ENCODE results near the gene GPR152.
"Not testable (repeated sequence)": the region's sequence is repeated elsewhere in the genome, so short reads cannot be mapped to it uniquely, and the experiment has no call there.

GPR152 gene

DNA sequence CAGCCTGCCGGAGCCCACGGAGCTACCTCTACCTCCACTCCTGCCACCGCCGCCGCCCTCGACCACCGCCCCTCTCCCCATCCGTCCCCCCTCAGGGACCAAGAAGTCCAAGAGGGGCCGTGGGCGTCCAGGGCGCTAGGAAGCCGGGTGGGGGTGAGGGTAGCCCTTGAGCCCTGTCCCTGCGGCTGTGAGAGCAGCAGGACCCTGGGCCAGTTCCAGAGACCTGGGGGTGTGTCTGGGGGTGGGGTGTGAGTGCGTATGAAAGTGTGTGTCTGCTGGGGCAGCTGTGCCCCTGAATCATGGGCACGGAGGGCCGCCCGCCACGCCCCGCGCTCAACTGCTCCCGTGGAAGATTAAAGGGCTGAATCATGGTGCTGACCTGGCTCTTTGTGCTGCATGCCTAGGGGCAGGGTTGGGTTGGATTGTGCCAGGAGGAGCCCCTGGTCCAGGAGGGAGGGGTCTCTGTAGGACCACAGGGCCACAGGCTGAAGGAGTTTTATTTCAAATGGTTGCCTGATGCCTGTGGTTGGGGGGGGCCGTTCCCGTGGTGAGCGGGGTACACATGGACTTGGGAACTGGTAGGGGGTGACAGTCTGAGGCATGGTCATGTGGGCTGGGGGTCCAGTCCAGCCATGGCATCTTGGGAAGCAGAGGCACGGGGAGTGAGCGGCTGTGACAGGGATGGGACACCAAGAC lies 17.4 kb downstream of the GPR152 start:
- Mint-ChIP-seq H3K27ac (peak overlapping the region; percentile 97), H3K4me1 (peaks cover 59 to 85% of the 10 kb centered on the region in 2 donors), H3K27me3 (no peaks in the 10 kb centered on the region), H3K9me3 (no peaks in the 10 kb centered on the region), H3K36me3 (peaks cover 61 to 78% of the 10 kb centered on the region in 2 donors), H3K4me3 (peak overlapping the region; percentile 95 to 99)
- ATAC-seq (replicated peaks) (no peak), DNase-seq (no peak)

DNA sequence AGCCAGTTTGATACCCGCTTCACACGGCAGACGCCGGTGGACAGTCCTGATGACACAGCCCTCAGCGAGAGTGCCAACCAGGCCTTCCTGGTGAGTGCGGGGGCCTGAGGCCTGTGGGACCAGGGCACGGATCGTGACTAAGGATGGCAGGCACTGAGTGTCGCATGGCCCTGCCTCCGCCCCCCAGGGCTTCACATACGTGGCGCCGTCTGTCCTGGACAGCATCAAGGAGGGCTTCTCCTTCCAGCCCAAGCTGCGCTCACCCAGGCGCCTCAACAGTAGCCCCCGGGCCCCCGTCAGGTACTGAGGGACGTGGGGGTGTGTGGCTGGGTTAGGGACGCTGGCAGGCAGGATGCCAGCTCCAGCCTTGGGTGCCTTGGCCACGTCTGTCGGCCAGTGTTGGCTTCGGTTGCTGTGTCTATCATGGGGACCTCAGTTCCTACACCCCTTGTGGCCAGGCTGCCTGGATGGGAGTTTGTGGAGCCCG lies 18.1 kb downstream of the GPR152 start:
- peaks cover 55 to 71% of the 10 kb centered on the region in 2 donors for H3K36me3 Mint-ChIP-seq
- DNase-seq, result no peak
- H3K4me3 Mint-ChIP-seq, result peak overlapping the region; percentile 62 to 99
- peaks cover 54 to 82% of the 10 kb centered on the region in 2 donors for H3K4me1 Mint-ChIP-seq
- no peaks in the 10 kb centered on the region for H3K9me3 Mint-ChIP-seq
- no peaks in the 10 kb centered on the region for H3K27me3 Mint-ChIP-seq
- ATAC-seq (replicated peaks), result no peak
- H3K27ac Mint-ChIP-seq, result peak overlapping the region; percentile 97

- DNase-seq (no peak), ATAC-seq (replicated peaks) (no peak)
- peak overlapping the region; percentile 97 for H3K27ac Mint-ChIP-seq
- H3K4me1 Mint-ChIP-seq, result peaks cover 52 to 80% of the 10 kb centered on the region in 2 donors
- H3K27me3 Mint-ChIP-seq, result no peaks in the 10 kb centered on the region
- H3K9me3 Mint-ChIP-seq, result no peaks in the 10 kb centered on the region
- H3K36me3 Mint-ChIP-seq, result peaks cover 48 to 65% of the 10 kb centered on the region in 2 donors
- H3K4me3 Mint-ChIP-seq, result peak overlapping the region; percentile 62 to 99
These were observed 18.8 kb downstream of the GPR152 start for GRCh38 chr11:67433536-67434394.

GRCh38 chr11:67432655-67433349 lies 19.7 kb downstream of the GPR152 start:
- H3K4me3 Mint-ChIP-seq, result peak overlapping the region; percentile 48 to 60
- H3K27ac Mint-ChIP-seq, result peak overlapping the region; percentile 97
- H3K27me3 Mint-ChIP-seq, result no peaks in the 10 kb centered on the region
- ATAC-seq (replicated peaks) (no peak), DNase-seq (no peak)
- peaks cover 48 to 78% of the 10 kb centered on the region in 2 donors for H3K4me1 Mint-ChIP-seq
- no peaks in the 10 kb centered on the region for H3K9me3 Mint-ChIP-seq
- H3K36me3 Mint-ChIP-seq, result peaks cover 46 to 58% of the 10 kb centered on the region in 2 donors

- Mint-ChIP-seq H3K36me3 (peaks cover 37 to 49% of the 10 kb centered on the region in 2 donors), H3K4me3 (peak overlapping the region; percentile 11 to 60), H3K27ac (peak overlapping the region; percentile 97), H3K9me3 (no peaks in the 10 kb centered on the region), H3K4me1 (peaks cover 45 to 78% of the 10 kb centered on the region in 2 donors), H3K27me3 (no peaks in the 10 kb centered on the region)
- DNase-seq (no peak), ATAC-seq (replicated peaks) (no peak)
These were observed 20.9 kb downstream of the GPR152 start for GRCh38 chr11:67431346-67432249.

DNA sequence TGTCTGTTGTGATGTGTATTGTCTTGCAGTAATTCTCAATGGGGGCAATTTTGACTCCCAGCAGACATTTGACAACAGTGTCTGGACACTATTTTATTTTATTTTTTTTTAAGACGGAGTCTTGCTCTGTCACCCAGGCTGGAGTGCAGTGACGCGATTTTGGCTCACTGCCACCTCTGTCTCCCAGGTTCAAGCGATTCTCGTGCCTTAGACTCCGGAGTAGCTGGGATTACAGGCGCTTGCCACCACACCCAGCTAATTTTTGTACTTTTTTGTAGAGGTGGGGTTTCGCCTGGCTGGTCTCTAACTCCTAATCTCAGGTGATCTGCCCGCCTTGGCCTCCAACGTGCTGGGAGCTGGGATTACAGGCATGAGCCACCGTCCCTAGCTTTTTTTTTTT lies 22.8 kb downstream of the GPR152 start:
- Mint-ChIP-seq H3K36me3 (peaks cover 22 to 34% of the 10 kb centered on the region in 2 donors), H3K4me1 (peaks cover 35 to 65% of the 10 kb centered on the region in 2 donors), H3K27ac (peak overlapping the region; percentile 67), H3K9me3 (no peaks in the 10 kb centered on the region), H3K27me3 (no peaks in the 10 kb centered on the region), H3K4me3 (peak overlapping the region in 1 of 2 donors; percentile 51)
- no peak for DNase-seq
- no peak for ATAC-seq (replicated peaks)

DNA sequence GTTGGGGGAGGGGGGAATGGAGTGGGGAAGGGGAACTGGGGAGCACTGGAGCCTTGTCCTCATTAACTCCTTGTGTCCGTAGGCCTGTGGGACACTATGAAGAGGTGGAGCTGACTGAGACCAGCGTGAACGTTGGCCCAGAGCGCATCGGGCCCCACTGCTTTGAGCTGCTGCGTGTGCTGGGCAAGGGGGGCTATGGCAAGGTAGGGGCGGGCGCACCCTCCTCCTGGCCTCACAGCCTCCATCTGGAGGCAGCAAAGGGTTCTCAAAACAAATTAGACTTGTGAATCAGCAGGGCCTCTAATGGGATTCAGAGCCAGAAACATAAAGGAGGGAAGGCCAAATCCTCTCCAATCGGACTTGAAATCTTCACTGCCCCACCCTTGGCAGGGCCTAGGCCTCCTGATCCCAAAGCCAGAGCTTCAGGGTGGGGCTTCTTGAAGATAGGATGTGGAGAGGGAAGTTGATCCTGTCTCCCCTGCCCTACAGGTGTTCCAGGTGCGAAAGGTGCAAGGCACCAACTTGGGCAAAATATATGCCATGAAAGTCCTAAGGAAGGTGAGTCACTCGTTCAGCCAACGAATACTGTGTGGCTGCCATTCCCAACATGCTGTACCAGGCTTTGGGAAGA lies 23.4 kb downstream of the GPR152 start:
- DNase-seq (no peak), ATAC-seq (replicated peaks) (no peak)
- Mint-ChIP-seq H3K36me3 (peaks cover 20 to 35% of the 10 kb centered on the region in 2 donors), H3K4me1 (peaks cover 33 to 61% of the 10 kb centered on the region in 2 donors), H3K27me3 (no peaks in the 10 kb centered on the region), H3K27ac (peak overlapping the region; percentile 95), H3K9me3 (no peaks in the 10 kb centered on the region), H3K4me3 (peak overlapping the region; percentile 95 to 99)

DNA sequence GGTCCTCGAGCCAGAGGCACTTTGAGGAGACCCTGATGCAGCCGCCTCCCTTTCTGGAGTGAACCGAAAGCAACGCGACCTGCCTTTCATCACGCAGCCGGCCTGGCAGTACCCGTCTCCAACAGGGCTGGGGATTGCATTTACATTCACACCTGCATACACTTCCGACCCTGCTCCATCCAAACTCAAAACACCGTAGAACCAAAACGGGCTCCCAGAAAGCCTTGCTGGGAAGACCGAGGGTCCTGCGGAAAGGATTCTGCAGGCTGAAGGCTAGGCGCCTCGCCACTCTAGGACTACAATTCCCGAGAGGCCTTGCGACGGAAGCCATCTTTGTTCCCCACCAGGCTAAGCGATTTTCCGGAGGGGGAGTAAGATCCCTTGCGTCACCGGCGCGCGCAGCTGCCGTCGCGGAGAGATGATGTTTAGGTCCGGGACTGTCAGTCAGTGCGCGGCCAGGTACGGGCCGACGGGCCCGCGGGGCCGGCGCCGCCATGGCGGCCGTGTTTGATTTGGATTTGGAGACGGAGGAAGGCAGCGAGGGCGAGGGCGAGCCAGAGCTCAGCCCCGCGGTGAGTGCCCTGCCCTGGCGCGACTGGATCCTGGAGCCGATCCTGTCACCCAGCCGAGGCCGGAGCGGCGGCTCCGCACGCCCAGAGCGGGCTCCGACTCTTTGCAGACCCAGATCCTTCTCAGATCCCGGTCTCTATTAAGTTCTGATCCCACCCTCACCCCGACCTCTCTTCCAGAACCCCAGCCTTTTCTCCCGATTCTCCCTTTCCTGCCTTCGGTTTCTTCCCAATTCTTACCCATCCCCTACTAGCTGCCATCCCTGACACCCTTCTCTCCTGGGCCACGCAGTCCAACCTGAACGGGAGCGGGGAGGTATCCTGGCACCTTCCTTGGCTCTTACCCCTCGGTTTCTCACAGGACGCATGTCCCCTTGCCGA lies 24.2 kb downstream of the GPR152 start, which contains the start of gene RPS6KB2:
RPS6KB2 (plus strand) TSS at position 443 of the 950 bp plus-strand sequence; CDS start at position 495, 52 bp downstream.
- peak; percentile 98 for DNase-seq
- Mint-ChIP-seq H3K4me1 (peaks cover 29 to 53% of the 10 kb centered on the region in 2 donors), H3K4me3 (peak within 1 kb of the TSS; percentile 95 to 99)

DNA sequence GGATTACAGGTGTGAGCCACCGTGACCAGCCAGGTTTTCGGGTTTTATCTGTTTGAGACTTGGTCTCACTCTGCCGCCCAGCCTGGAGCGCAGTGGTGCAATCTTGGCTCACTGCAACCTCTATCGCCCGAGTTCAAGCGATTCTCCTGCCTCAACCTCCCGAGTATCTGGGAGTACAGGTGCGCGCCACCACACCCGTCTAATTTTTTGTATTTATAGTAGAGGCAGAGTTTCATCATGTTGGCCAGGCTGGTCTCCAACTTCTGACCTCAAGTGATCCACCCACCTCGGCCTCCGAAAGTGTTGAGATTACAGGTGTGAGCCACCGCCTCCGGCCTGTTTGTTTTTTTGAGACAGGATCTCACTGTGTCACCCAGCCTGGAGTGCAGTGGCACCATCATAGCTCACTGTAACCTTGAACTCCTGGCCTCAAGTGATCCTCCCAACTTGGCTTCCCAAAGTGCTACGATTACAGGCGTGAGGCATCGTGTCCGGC lies 25.1 kb downstream of the GPR152 start:
- Mint-ChIP-seq H3K4me1 (peaks cover 25 to 51% of the 10 kb centered on the region in 2 donors), H3K36me3 (peaks cover 9 to 19% of the 10 kb centered on the region in 2 donors), H3K4me3 (peak overlapping the region; percentile 95 to 99), H3K27ac (peak overlapping the region; percentile 95)
- ATAC-seq (replicated peaks), result peak in 1 of 2 donors; percentile 1
- not testable (repeated sequence) for H3K27me3 Mint-ChIP-seq, H3K9me3 Mint-ChIP-seq, DNase-seq

More for the DNA sequence above, 24.2 kb downstream of the GPR152 start, which contains the start of gene RPS6KB2:
- H3K9me3 Mint-ChIP-seq, result no peaks in the 10 kb centered on the region
- peaks cover 13 to 27% of the 10 kb centered on the region in 2 donors for H3K36me3 Mint-ChIP-seq
- peak; percentile 94 for ATAC-seq (replicated peaks)
- no peaks in the 10 kb centered on the region for H3K27me3 Mint-ChIP-seq
- peak within 1 kb of the TSS; percentile 95 for H3K27ac Mint-ChIP-seq

- Mint-ChIP-seq H3K27ac (no peak overlapping the region), H3K9me3 (no peaks in the 10 kb centered on the region)
These were observed 28.5 kb downstream of the GPR152 start for GRCh38 chr11:67423891-67424613.

GRCh38 chr11:67423466-67423865 lies 29.1 kb downstream of the GPR152 start:
- H3K9me3 Mint-ChIP-seq, result no peaks in the 10 kb centered on the region
- peaks cover 0 to 5% of the 10 kb centered on the region in 2 donors for H3K36me3 Mint-ChIP-seq
- H3K4me3 Mint-ChIP-seq, result no peak overlapping the region
- ATAC-seq (replicated peaks) (no peak), DNase-seq (no peak)
- H3K4me1 Mint-ChIP-seq, result peaks cover 24 to 50% of the 10 kb centered on the region in 2 donors
- H3K27ac Mint-ChIP-seq, result no peak overlapping the region
- no peaks in the 10 kb centered on the region for H3K27me3 Mint-ChIP-seq

More at GRCh38 chr11:67423891-67424613, 28.5 kb downstream of the GPR152 start:
- DNase-seq (no peak), ATAC-seq (replicated peaks) (no peak)
- H3K4me1 Mint-ChIP-seq, result peaks cover 20 to 50% of the 10 kb centered on the region in 2 donors
- H3K27me3 Mint-ChIP-seq, result no peaks in the 10 kb centered on the region
- no peak overlapping the region for H3K4me3 Mint-ChIP-seq
- peaks cover 0 to 5% of the 10 kb centered on the region in 2 donors for H3K36me3 Mint-ChIP-seq

Measured in stimulated activated naive B cell treated with anti-CD40 and anti-IgM and Interleukin-4, amounts not matched to agents 10 μg/mL and 1 μg/mL and 100 μg/mL, for 72 hours (primary cell).